Omental fat pad (tissue), 4 donors: ENCODE data around the gene MAPKBP1. TPM values are rescaled to one million over a fixed set of nuclear protein-coding genes. Genes with fewer than 3 reads are reported as not detected.

Experiments
- ATAC-seq: fragments of 150-250 bp; one replicate; pipeline ENCODE4 v1.9.1; 2016; ENCODE audit warnings: mild to moderate bottlenecking, moderate library complexity; ENCODE audit not compliant: low FRiP score
- DNase-seq: peaks from one replicate; pipeline ENCODE4 v3.0.0-alpha.2; 2019; ENCODE audit warnings: low spot score
- total RNA-seq, 4 donors: library from RNA; depleted of rRNA; stranded (reverse); fragments of >200 nt; gene quantifications; one replicate each; pipeline ENCODE4 v1.1.0, GENCODE V29; 2016
- TF ChIP-seq, protein P1 (sequence below), 3 donors: fragments of 450-650 bp; IDR thresholded peaks; one replicate each; pipeline ENCODE4 v1.5.1; 2016 to 2017; ENCODE audit warnings: antibody characterized with exemption in 3 of 3, mild to moderate bottlenecking in 3 of 3, moderate library complexity in 2 of 3

Gene MAPKBP1
- total RNA-seq, 4 donors from 2014 or later = 13.4 to 24.1 (median 14.4) TPM

DNA sequence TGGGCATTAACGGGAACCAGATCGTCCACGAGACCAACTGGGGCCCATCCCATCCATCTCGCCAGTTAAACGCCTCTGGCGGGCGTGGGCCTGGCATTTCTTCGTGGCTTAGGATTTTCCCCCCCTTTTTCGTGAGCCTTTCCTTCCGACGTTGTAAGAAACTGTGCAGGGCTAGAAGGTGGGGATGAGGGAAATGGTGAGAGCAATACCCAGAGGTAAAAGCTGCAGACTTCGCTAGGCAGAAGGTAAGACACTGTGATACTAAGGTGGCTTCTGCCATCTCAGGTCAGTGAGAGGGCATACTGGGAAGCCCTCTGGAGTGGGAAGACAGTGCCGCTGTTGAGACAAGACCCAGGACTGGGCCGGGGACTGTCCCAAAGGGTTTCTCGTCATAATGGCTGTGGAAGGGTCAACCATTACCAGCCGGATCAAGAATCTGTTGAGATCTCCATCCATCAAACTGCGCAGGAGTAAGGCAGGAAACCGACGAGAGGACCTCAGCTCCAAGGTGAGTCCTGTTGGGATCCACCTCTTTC is 666 bp downstream of the MAPKBP1 start:
- DNase-seq (no peak), ATAC-seq (no peak)
- TF ChIP-seq, protein P1, sequence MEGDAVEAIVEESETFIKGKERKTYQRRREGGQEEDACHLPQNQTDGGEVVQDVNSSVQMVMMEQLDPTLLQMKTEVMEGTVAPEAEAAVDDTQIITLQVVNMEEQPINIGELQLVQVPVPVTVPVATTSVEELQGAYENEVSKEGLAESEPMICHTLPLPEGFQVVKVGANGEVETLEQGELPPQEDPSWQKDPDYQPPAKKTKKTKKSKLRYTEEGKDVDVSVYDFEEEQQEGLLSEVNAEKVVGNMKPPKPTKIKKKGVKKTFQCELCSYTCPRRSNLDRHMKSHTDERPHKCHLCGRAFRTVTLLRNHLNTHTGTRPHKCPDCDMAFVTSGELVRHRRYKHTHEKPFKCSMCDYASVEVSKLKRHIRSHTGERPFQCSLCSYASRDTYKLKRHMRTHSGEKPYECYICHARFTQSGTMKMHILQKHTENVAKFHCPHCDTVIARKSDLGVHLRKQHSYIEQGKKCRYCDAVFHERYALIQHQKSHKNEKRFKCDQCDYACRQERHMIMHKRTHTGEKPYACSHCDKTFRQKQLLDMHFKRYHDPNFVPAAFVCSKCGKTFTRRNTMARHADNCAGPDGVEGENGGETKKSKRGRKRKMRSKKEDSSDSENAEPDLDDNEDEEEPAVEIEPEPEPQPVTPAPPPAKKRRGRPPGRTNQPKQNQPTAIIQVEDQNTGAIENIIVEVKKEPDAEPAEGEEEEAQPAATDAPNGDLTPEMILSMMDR (IDR thresholded peaks at IDR 0.05) = no peak

GRCh38 chr15:41775651-41776050 is 1.4 kb downstream of the MAPKBP1 start:
- ATAC-seq (peak; percentile 12), DNase-seq (no peak)
- TF ChIP-seq, protein P1 (IDR thresholded peaks at IDR 0.05) = no peak

DNA sequence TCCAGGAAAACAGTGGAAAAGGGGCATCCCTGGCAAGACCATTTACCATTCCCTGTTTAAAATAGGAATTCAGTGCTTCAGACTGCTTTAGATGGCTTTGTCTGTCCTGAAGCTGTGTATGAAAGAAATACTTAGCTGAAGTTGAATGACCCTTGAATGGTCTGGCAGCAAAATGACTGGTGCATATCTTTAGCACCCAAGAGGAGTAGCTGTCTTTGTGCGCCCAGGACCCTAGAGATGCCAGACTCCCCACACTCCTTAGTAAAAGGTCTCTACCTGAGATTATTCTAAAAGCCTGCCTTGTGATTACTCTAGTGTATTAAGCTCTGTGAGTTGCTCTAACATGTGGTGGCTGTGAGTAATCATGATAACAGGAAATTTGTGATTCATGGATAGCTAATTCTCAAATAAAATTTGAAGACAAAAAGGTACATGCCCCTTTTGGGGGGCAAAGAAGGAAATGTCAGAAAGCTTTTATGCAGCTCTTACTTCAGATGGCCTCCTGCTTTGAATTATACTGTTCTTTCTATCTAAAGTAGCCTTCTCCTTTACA is 3.2 kb downstream of the MAPKBP1 start:
- ATAC-seq (no peak), DNase-seq (no peak)
- TF ChIP-seq, protein P1 (IDR thresholded peaks at IDR 0.05) = no peak

GRCh38 chr15:41778521-41778920 is 4.2 kb downstream of the MAPKBP1 start:
- TF ChIP-seq, protein P1 (IDR thresholded peaks at IDR 0.05) = no peak
- DNase-seq (no peak), ATAC-seq (no peak)

DNA sequence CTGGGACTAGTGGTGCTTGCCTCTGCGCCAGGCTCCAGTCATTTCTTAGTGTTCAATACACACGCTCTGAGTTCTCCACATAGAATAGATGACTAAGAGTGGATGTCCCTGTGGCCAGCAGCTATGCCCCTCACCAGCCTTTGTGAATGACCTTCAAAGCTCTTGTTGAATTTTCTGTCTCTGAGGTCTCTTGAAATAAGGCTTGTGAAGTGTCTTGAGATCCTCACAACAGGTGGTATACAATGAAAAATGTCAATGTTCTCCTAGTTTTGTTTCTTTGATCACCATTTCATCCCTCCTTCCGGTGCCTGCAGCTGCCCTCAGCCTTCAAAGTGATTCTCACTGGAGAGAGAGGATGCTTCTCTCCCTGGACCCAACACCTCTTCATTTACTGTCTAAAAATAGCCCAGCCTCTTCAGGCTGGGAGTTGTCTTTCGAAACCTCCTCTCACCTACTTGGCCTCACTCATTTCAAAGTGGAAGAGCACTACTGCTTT is 5.4 kb downstream of the MAPKBP1 start:
- ATAC-seq (peak; percentile 65), DNase-seq (no peak)
- TF ChIP-seq, protein P1 (IDR thresholded peaks at IDR 0.05) = no peak

DNA sequence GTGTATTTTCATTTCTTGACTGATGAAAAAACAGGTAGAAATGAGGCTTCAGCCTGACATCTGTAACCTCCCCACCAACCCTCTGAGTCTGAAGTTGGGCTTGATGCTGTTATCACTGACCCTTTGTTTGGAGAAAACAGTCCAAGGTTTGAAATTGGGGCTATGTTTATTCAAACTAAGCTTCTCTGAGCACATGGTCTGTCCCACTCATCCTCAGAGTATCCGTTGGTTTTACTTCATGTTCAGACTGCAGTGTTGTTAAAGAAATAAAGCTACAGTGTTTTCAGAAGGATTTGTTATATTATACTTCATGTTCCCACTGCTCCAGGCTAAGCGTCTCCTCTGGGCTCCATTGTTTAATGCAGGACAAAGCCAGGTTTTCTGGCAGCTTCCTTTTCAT is 6.0 kb downstream of the MAPKBP1 start:
- ATAC-seq (no peak), DNase-seq (no peak)
- TF ChIP-seq, protein P1 (IDR thresholded peaks at IDR 0.05) = no peak

DNA sequence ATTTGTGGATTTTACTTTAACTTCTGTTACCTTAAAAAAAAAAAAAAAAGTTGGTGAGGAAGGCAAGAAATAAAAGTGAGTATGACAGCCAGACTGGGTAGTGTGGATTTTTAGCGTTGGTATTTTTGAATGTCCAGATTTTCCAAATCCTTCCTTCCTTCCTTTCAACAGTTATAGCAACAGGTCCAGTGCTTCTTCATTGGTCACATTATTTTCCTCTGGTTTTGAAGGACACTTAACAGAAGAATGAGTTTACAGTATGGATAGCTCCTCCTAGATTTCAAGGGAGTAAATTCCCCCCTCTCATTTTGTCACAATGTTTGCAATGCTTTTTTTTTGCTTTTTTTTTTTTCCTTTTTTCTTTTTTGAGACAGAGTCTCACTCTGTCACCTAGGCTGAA is 6.4 kb downstream of the MAPKBP1 start:
- TF ChIP-seq, protein P1 (IDR thresholded peaks at IDR 0.05) = no peak
- ATAC-seq (no peak), DNase-seq (no peak)
